GM08714 (cell line): Measurements from ENCODE around the gene PPIC.
"Not testable (repeated sequence)": the region's sequence is repeated elsewhere in the genome, so short reads cannot be mapped to it uniquely, and the experiment has no call there.

Experiments used
- H3K4me3 ChIP-seq: fragments of 200-500 bp; sonication (Bioruptor generic); 2 replicates; pipeline ENCODE4 v1.5.1; 2014; ENCODE audit warnings: mild to moderate bottlenecking, low read length, inconsistent platforms
- ZNF274 ChIP-seq: IDR thresholded peaks from 2 replicates; pipeline ENCODE4 v1.6.1; 2012; ENCODE audit warnings: mild to moderate bottlenecking, low read depth, low read length

The PPIC gene

DNA sequence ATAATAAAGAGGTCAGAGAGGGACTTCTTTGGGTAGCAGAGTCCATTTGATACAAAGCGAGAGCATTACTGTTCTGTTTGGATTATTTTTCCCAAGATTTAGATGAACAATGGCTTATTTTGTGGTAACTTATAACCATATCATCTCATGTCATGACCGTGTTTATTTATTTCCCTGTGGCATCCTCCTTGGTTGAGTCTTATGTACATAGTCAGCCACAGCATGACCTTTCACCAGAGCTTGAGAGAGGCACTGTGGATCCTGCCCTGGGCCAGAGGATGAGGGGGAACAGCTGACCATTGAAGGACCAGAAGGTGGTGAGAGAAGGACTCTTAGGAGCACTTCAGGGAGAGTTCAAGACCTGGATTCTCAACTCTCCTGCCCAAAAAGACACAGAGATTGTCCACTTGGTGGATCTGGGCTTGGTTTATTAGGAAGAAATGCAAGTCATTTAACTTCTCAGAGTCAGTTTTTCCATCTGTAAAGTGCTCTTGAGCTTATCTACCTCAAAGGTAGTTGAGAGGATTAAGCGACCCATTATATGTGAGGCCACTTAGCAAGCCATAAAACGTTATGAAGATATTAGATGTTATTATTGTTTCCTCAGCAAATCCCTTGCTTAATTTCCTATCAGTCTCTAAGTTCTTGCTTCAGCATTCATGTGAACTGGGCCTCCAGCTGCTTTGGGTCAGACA lies 51.4 kb downstream of the PPIC start:
- no peak for TF ChIP-seq ZNF274
- no peak overlapping the region for H3K4me3 ChIP-seq

DNA sequence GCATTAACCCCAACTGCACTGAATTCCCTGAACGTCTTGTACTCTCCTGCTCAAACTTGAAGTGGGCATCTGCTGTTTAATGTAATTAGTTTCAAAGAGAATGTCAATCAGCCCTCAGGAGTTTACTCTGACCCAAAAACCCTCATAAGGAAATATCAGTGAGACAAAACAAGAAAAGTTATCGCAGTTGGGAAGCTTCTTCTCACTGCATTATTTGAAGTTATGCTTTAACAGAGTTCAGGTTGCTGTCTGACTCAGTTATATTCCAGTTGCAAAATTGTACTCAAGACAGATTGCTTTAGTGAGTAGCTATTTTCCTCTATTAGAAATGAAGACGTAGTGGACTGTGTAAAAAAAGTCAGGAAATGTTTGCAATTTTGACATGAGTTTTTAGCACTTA lies 52.1 kb downstream of the PPIC start:
- no peak overlapping the region for H3K4me3 ChIP-seq
- TF ChIP-seq ZNF274 = no peak

DNA sequence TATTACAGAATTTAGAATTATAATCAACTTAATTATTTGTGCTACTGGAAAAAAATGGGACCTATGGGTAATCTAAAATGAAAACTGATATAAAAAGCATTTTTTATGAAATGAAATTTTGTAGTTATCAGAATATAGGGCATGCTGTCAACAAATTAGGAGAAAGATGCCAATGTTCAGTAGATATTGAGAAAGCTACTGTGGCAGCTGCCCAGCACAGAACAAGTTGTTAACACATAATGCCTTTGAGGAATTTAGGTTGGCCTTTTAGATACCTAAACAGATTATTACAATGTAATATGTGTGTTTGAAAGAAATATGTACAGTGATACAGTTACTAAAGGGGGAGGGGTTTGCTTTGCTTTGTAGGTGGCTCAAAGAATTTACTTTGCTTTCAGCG lies 54.1 kb downstream of the PPIC start:
- TF ChIP-seq ZNF274 = no peak
- no peak overlapping the region for H3K4me3 ChIP-seq

DNA sequence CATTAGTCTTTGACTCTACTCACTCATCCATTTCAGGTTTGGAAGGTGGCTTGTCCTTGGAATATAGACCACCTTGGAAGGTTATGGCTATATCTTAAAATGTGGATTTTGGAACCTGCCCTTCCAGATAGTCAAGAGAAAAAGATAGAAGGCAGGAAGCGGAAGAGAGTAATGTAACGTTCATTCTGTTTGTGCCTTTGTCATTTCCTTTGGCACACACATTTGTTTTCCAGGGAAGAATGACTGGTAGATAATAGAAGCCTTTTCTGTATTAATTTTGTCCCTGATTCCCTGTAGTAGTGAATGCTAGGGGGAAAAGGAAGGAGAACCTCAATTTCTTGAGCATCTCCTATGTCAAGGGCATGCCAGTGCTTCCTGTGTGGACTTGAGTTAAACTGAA lies 54.7 kb downstream of the PPIC start:
- no peak for TF ChIP-seq ZNF274
- no peak overlapping the region for H3K4me3 ChIP-seq

DNA sequence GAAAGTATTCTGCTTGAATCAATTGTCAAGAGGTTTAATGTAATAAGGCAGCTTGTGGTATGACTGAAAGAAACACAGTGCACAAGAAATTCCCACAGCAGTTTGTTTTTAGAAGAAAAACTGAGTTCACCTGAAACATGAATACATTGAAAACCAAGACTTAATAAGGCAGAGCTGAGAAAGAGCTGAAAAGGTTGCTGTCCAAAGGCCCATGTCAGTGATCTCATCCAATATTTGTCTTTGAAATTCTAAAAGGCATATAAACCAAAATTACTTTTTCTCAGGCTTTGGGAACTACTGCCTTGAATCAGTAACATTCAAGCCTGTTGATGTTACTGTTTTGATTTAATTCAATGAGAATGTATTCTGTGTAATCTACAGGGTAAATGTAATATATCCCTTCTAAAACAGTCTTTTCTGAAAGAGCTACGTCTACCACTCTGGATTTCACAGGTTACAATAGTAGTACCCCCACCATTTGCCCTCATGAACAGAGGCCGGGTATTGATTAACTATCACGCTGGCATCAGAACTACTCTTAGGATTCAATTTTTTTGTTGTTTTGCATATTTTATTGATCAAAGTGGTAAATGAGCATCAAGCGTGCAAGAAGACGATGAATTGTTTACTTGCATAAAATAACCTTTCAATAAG lies 57.8 kb downstream of the PPIC start:
- H3K4me3 ChIP-seq = no peak overlapping the region
- TF ChIP-seq ZNF274 = no peak

DNA sequence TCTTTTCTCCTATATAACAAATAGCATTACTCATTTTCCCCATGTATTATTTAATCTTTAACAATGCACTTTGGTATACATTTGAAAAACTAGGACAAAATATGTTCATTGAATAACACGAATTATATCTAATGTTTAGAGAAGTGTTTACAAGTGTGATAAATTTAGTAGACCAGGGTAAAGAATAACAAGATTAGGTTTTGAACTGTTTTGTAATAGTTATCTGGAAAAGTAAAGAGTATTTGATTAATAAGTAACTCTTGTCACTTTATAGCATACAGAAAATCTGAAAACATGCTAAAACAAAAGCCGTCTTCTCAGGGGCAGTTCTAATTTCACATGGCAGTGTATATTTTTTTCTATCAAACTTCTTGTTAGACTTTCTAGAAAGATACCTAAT lies 58.5 kb downstream of the PPIC start:
- TF ChIP-seq ZNF274 = no peak
- H3K4me3 ChIP-seq = no peak overlapping the region

DNA sequence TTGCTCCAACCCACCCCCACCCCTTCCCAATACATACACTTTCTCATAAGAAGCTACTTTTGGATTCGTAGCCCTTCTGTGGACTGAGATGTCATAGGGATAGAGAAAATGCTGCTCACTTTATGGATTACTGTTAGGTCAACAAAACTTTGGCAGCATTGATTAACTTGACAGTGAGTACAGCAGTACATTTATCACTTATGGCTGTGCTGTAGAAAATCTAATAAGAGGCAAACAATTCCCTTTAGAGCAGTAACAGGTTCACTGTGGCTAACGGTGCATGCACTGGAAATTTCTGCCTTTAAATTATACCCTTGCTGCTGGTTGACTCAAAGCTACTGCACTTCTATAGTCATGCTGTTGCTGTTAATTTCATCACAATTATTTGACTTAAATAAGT lies 59.2 kb downstream of the PPIC start:
- TF ChIP-seq ZNF274 = no peak
- H3K4me3 ChIP-seq = no peak overlapping the region

DNA sequence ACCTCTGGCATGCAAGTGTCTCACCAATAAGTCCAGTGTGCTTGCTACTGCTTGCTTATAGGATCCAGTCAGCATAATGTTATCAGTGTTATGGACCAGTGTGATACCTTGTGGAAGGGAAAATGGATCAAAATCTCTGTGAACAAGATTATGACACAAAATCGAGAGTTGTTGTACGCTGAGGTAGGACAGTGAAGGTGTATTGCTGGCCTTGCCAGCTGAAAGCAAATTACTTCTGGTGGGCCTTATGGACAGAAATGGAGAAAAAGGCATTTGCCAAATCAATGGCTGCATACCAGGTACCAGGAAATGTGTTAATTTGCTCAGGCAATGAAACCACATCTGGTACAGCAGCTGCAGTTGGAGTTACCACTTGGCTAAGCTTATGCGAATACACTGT lies 62.3 kb downstream of the PPIC start:
- not testable (repeated sequence) for H3K4me3 ChIP-seq

DNA sequence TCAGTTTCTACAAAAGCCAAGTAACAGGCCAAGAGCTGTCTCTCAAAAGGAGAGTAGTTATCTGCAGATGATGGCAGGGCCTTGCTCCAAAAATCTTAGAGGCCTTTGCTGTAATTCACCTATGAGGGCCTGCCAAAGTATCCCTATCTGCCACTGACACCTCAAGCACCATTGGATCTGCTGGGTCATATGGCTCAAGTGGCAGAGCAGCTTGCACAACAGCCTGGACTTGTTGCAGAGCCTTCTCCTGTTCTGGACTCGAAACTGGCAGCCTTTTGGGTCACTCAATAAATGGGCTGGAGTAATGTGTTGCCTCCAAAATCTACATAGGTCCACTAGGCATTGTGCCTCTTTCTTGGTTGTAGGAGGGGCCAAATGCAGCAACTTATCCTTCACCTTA lies 62.8 kb downstream of the PPIC start:
- H3K4me3 ChIP-seq = not testable (repeated sequence)
